ENCODE measurements around the gene ZNF574.

Gene ZNF574

GRCh38 chr19:42065511-42065910 is 10.5 kb upstream of the ZNF574 start (continued):
- TF ChIP-seq ARNTL (CRISPR knock-in tag; IDR thresholded peaks at IDR 0.05; ENCODE audit: borderline replicate concordance, low read depth): no peak
- no peak for TF ChIP-seq SNAI2 (CRISPR knock-in tag; IDR thresholded peaks at IDR 0.05)

GRCh38 chr19:42066075-42066754 is 9.8 kb upstream of the ZNF574 start:
- ATAC-seq: peak; percentile 19; the same call in 1 of the 3 replicates
- TF ChIP-seq RARB (CRISPR knock-in tag; IDR thresholded peaks at IDR 0.05) (no peak), ZC3H10 (CRISPR knock-in tag; IDR thresholded peaks at IDR 0.05) (no peak), ARNTL (CRISPR knock-in tag; IDR thresholded peaks at IDR 0.05; ENCODE audit: borderline replicate concordance, low read depth) (no peak), ISL1 (CRISPR knock-in tag; IDR thresholded peaks at IDR 0.05) (no peak), TSHZ2 (CRISPR knock-in tag; IDR thresholded peaks at IDR 0.05) (no peak), ZFP3 (CRISPR knock-in tag; IDR thresholded peaks at IDR 0.05) (no peak), ZFP30 (CRISPR knock-in tag; IDR thresholded peaks at IDR 0.05) (no peak), TCF4 (CRISPR knock-in tag; IDR thresholded peaks at IDR 0.05; ENCODE audit: borderline replicate concordance) (no peak), ZNF70 (CRISPR knock-in tag; IDR thresholded peaks at IDR 0.05) (no peak)
- TF ChIP-seq, protein P1, sequence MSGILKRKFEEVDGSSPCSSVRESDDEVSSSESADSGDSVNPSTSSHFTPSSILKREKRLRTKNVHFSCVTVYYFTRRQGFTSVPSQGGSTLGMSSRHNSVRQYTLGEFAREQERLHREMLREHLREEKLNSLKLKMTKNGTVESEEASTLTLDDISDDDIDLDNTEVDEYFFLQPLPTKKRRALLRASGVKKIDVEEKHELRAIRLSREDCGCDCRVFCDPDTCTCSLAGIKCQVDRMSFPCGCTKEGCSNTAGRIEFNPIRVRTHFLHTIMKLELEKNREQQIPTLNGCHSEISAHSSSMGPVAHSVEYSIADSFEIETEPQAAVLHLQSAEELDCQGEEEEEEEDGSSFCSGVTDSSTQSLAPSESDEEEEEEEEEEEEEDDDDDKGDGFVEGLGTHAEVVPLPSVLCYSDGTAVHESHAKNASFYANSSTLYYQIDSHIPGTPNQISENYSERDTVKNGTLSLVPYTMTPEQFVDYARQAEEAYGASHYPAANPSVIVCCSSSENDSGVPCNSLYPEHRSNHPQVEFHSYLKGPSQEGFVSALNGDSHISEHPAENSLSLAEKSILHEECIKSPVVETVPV (CRISPR knock-in tag; IDR thresholded peaks at IDR 0.05): no peak
- TF ChIP-seq, protein P2, sequence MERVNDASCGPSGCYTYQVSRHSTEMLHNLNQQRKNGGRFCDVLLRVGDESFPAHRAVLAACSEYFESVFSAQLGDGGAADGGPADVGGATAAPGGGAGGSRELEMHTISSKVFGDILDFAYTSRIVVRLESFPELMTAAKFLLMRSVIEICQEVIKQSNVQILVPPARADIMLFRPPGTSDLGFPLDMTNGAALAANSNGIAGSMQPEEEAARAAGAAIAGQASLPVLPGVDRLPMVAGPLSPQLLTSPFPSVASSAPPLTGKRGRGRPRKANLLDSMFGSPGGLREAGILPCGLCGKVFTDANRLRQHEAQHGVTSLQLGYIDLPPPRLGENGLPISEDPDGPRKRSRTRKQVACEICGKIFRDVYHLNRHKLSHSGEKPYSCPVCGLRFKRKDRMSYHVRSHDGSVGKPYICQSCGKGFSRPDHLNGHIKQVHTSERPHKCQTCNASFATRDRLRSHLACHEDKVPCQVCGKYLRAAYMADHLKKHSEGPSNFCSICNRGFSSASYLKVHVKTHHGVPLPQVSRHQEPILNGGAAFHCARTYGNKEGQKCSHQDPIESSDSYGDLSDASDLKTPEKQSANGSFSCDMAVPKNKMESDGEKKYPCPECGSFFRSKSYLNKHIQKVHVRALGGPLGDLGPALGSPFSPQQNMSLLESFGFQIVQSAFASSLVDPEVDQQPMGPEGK (CRISPR knock-in tag; IDR thresholded peaks at IDR 0.05; ENCODE audit: borderline replicate concordance): no peak
- TF ChIP-seq, protein P3, sequence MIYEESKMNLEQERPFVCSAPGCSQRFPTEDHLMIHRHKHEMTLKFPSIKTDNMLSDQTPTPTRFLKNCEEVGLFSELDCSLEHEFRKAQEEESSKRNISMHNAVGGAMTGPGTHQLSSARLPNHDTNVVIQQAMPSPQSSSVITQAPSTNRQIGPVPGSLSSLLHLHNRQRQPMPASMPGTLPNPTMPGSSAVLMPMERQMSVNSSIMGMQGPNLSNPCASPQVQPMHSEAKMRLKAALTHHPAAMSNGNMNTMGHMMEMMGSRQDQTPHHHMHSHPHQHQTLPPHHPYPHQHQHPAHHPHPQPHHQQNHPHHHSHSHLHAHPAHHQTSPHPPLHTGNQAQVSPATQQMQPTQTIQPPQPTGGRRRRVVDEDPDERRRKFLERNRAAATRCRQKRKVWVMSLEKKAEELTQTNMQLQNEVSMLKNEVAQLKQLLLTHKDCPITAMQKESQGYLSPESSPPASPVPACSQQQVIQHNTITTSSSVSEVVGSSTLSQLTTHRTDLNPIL (CRISPR knock-in tag; IDR thresholded peaks at IDR 0.05; ENCODE audit: low read depth): no peak
- TF ChIP-seq, protein P4, sequence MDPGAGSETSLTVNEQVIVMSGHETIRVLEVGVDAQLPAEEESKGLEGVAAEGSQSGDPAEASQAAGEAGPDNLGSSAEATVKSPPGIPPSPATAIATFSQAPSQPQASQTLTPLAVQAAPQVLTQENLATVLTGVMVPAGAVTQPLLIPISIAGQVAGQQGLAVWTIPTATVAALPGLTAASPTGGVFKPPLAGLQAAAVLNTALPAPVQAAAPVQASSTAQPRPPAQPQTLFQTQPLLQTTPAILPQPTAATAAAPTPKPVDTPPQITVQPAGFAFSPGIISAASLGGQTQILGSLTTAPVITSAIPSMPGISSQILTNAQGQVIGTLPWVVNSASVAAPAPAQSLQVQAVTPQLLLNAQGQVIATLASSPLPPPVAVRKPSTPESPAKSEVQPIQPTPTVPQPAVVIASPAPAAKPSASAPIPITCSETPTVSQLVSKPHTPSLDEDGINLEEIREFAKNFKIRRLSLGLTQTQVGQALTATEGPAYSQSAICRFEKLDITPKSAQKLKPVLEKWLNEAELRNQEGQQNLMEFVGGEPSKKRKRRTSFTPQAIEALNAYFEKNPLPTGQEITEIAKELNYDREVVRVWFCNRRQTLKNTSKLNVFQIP (CRISPR knock-in tag; IDR thresholded peaks at IDR 0.05; ENCODE audit: borderline replicate concordance, low read depth): no peak

GRCh38 chr19:42067315-42067888 is 8.6 kb upstream of the ZNF574 start:
- ATAC-seq: no peak
- TF ChIP-seq CSDC2 (CRISPR knock-in tag; IDR thresholded peaks at IDR 0.05): no peak
- TF ChIP-seq, protein P1 (CRISPR knock-in tag; IDR thresholded peaks at IDR 0.05): no peak
- TF ChIP-seq, protein P4 (CRISPR knock-in tag; IDR thresholded peaks at IDR 0.05; ENCODE audit: borderline replicate concordance, low read depth): no peak
- TF ChIP-seq ARNTL (CRISPR knock-in tag; IDR thresholded peaks at IDR 0.05; ENCODE audit: borderline replicate concordance, low read depth): no peak
- no peak for TF ChIP-seq ZFP30 (CRISPR knock-in tag; IDR thresholded peaks at IDR 0.05)
- TF ChIP-seq ZNF565 (CRISPR knock-in tag; conservative IDR thresholded peaks at IDR 0.05; ENCODE audit: low read depth): no peak
- TF ChIP-seq, protein P3 (CRISPR knock-in tag; IDR thresholded peaks at IDR 0.05; ENCODE audit: low read depth): no peak
- no peak for TF ChIP-seq ZNF70 (CRISPR knock-in tag; IDR thresholded peaks at IDR 0.05)
- no peak for TF ChIP-seq GLIS3 (CRISPR knock-in tag; IDR thresholded peaks at IDR 0.05)
- TF ChIP-seq ZC3H10 (CRISPR knock-in tag; IDR thresholded peaks at IDR 0.05): no peak
- TF ChIP-seq ZFP3 (CRISPR knock-in tag; IDR thresholded peaks at IDR 0.05): no peak
- TF ChIP-seq TOX (CRISPR knock-in tag; IDR thresholded peaks at IDR 0.05; ENCODE audit: borderline replicate concordance): no peak
- TF ChIP-seq ESRRG (CRISPR knock-in tag; IDR thresholded peaks at IDR 0.05): no peak

Data from SK-N-SH treated with all-trans-retinoic acid at 6 μM for 48 hours (cell line).